SU-DHL-6 (cell line): Measurements from ENCODE around the gene NTNG1.

Experiments used
- CTCF ChIP-seq: fragments of 200-600 bp; sonication (generic); IDR thresholded peaks from one replicate; pipeline ENCODE4 v1.5.1; 2017; ENCODE audit warnings: antibody characterized with exemption, mild to moderate bottlenecking, low read length, moderate library complexity; ENCODE audit not compliant: insufficient read depth, poor library complexity, severe bottlenecking
- EZH2phosphoT487 ChIP-seq: fragments of 200-600 bp; sonication (generic), shearing (Covaris generic); conservative IDR thresholded peaks from 2 replicates; pipeline ENCODE4 v1.6.1; 2018; ENCODE audit warnings: mild to moderate bottlenecking, antibody characterized with exemption, low read length, moderate library complexity, mixed read lengths

- TF ChIP-seq CTCF (no peak), EZH2phosphoT487 (no peak)
These were observed 326.4 kb downstream of the NTNG1 start for GRCh38 chr1:107467286-107467685.
